ENCODE measurements around the gene EEF1AKMT3. TPM values are rescaled to one million over a fixed set of nuclear protein-coding genes. Genes with fewer than 3 reads are reported as not detected.
A peak's percentile ranks its signal among the peaks of the same experiment; 100 is the strongest.

EEF1AKMT3 gene
- polyA plus RNA-seq, 6 donors from 2014 or later: 0.09 to 0.53 (median 0.47) TPM; not detected in 2

DNA sequence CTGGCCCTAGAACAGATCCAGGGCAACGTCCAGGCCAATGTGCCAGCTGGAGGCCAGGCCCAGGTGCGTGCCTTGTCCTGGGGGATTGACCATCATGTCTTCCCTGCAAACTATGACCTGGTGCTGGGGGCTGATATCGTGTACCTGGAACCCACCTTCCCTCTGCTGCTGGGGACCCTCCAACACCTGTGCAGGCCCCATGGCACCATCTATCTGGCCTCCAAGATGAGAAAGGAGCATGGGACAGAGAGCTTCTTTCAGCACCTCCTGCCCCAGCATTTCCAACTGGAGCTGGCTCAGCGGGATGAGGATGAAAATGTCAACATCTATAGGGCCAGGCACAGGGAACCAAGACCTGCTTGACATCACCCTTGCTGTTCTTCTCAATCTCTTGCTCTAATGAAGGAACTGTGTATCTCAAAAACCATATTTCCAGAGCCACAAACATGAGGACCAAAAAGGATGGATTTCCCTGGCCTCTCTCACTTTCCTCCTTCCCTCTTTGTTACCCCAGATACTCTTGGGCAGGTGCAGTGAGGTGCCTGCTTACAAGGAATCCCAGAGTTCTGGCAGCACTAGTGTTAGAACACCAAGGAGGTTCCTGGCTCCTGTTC lies 8.0 kb downstream of the EEF1AKMT3 start:
- H3K4me1 Mint-ChIP-seq: peaks cover 16 to 26% (median 21%) of the 10 kb centered on the region in 3 donors
- peak overlapping the region in 1 of 6 donors; percentile 70 for H3K27ac Mint-ChIP-seq
- no peaks in the 10 kb centered on the region for H3K36me3 Mint-ChIP-seq
- ATAC-seq (ENCODE audit: low read depth in 2 of 2): no peak
- no peak overlapping the region for H3K4me3 Mint-ChIP-seq
- DNase-seq: no peak
- H3K9me3 Mint-ChIP-seq: no peaks in the 10 kb centered on the region
- H3K27me3 Mint-ChIP-seq: no peaks in the 10 kb centered on the region

DNA sequence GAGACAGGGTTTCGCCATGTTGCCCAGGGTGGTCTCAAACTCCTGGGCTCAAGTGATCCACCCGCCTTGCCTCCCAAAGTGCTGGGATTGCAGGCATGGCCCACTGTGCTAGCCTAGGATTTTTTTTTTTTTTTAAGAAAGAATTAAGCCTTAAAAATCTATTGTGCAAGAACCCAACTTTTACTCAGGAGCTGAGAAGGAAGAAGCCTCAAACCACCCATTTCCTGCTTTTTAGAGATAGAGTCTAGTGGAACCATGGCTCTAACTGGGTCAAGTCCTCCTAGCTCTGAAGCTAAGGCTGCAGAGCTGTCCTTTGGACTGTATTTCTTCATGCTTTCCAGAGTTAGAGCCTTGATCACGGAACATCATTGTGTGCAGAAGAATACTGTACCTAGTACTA lies 8.8 kb downstream of the EEF1AKMT3 start:
- Mint-ChIP-seq H3K9me3 (no peaks in the 10 kb centered on the region), H3K4me1 (peaks cover 16 to 27% (median 21%) of the 10 kb centered on the region in 3 donors), H3K27me3 (no peaks in the 10 kb centered on the region), H3K4me3 (peak overlapping the region in 1 of 8 donors; percentile 100), H3K36me3 (no peaks in the 10 kb centered on the region), H3K27ac (peak overlapping the region in 1 of 6 donors; percentile 96)
- DNase-seq (no peak), ATAC-seq (ENCODE audit: low read depth in 2 of 2) (no peak)

DNA sequence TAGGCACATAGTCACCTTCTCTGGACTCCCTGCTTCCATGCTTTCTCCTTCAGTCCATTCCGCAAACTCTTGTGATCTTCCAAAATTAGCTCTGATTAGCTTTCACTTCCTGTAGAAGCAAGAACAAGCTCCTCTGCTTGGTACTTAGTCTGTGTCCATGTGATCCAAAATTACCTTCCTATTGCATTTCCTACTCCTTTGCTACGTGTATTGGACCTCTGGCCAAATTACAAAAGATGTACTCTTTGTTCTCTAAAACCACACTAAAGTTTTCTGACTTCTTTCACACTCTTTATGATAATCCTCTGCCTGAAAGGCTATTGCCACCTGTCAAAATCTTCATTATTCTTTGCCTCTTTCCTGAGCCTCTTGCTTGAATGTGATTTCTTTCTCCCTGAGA lies 9.4 kb downstream of the EEF1AKMT3 start:
- ATAC-seq (ENCODE audit: low read depth in 2 of 2): no peak

DNA sequence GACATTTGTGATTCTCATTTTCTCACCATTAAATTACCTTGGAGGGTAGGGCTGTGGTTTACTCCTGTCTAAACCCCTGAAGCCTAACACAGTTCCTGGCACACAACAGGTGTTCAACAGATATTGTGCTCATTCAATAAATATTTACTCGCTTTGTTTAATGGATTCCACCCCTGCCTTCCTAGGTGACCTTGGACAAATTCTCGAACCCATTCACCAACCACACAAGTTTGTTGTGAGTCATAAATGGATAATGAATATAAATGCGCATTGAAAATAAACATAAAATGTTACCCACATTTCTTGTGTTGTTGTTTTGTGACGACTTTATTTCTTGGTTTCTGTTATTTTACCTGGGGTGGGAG lies 9.8 kb downstream of the EEF1AKMT3 start:
- Mint-ChIP-seq H3K4me1 (peaks cover 16 to 32% (median 21%) of the 10 kb centered on the region in 3 donors), H3K27ac (peak overlapping the region in 5 of 6 donors; percentile 96 to 99 (median 97)), H3K4me3 (peak overlapping the region in 7 of 8 donors; percentile 92 to 100 (median 100)), H3K36me3 (no peaks in the 10 kb centered on the region), H3K27me3 (no peaks in the 10 kb centered on the region), H3K9me3 (no peaks in the 10 kb centered on the region)
- DNase-seq (no peak), ATAC-seq (ENCODE audit: low read depth in 2 of 2) (no peak)

More for the DNA sequence above, 9.4 kb downstream of the EEF1AKMT3 start:
- Mint-ChIP-seq H3K36me3 (no peaks in the 10 kb centered on the region), H3K27me3 (no peaks in the 10 kb centered on the region), H3K27ac (peak overlapping the region in 3 of 6 donors; percentile 1 to 96 (median 8)), H3K9me3 (no peaks in the 10 kb centered on the region), H3K4me1 (peaks cover 16 to 32% (median 21%) of the 10 kb centered on the region in 3 donors), H3K4me3 (peak overlapping the region in 1 of 8 donors; percentile 100)
- no peak for DNase-seq

DNA sequence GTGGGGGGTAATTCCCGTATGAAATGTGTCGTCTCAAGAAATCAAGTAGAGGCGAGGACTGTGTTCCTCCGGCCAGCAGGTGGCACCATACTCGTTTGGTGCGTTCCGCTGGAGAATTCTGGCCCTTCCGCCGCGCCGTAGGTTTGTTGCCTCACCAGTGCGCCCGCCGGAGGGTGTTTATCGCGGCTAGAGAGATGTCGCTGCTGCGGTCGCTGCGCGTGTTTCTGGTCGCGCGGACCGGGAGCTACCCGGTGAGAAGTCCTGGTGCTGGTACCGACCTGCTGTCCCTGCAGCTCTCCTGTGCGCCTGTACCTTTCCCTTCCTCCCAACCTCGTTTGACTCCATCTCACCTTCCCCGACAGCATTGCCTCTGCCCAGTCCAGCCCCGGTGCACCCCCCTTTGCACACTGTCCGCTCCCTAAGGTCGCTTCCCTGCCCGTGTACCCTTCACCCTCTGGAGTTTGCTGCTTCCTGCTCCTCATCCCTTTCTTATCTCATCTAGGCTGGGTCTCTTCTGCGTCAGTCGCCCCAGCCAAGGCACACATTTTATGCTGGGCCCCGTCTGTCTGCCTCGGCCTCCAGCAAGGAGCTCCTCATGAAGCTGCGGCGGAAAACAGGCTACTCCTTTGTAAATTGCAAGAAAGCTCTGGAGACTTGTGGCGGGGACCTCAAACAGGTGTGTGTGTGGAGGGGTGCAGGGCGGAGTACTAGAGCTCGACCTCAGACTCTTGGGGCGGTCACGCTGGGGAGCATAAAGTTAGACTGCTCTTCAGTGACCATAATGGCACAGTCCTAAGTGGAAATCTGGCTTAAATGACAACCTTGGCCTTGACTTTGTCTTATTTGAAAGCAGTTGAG lies 10.4 kb downstream of the EEF1AKMT3 start, which contains the start of gene TSFM:
Gene TSFM, plus strand, starts transcription at position 180 of the 858 bp plus-strand sequence. Its CDS starts 15 bp downstream, at position 195.
- ATAC-seq (ENCODE audit: low read depth in 2 of 2) (peak; percentile 87 to 95), DNase-seq (peak; percentile 93)
- H3K9me3 Mint-ChIP-seq: no peaks in the 10 kb centered on the region
- H3K4me1 Mint-ChIP-seq: peaks cover 16 to 32% (median 21%) of the 10 kb centered on the region in 3 donors
- H3K4me3 Mint-ChIP-seq: peak within 1 kb of the TSS; percentile 92 to 100 (median 100)
- no peaks in the 10 kb centered on the region for H3K36me3 Mint-ChIP-seq
- no peaks in the 10 kb centered on the region for H3K27me3 Mint-ChIP-seq
- peak within 1 kb of the TSS; percentile 96 to 99 (median 96) for H3K27ac Mint-ChIP-seq

DNA sequence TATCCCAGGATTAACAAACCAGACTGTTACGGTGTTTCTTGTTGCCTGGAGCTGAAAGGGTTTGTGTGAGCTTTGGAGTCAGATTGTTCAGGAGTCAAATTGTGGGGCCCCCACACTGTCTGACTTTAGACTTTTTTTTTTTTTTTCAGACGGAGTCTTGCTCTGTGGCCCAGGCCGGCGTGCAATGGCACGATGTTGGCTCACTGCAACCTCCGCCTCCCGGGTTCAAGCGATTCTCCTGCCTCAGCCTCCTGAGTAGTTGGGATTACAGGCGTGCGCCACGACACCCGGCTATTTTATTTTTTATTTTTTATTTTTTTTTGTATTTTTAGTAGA lies 11.0 kb downstream of the EEF1AKMT3 start:
- DNase-seq (no peak), ATAC-seq (ENCODE audit: low read depth in 2 of 2) (no peak)
- H3K4me1 Mint-ChIP-seq: peaks cover 16 to 32% (median 21%) of the 10 kb centered on the region in 3 donors
- no peaks in the 10 kb centered on the region for H3K9me3 Mint-ChIP-seq
- H3K4me3 Mint-ChIP-seq: peak overlapping the region; percentile 92 to 100 (median 100)
- peak overlapping the region in 2 of 6 donors; percentile 96 to 97 for H3K27ac Mint-ChIP-seq
- no peaks in the 10 kb centered on the region for H3K36me3 Mint-ChIP-seq
- H3K27me3 Mint-ChIP-seq: no peaks in the 10 kb centered on the region

DNA sequence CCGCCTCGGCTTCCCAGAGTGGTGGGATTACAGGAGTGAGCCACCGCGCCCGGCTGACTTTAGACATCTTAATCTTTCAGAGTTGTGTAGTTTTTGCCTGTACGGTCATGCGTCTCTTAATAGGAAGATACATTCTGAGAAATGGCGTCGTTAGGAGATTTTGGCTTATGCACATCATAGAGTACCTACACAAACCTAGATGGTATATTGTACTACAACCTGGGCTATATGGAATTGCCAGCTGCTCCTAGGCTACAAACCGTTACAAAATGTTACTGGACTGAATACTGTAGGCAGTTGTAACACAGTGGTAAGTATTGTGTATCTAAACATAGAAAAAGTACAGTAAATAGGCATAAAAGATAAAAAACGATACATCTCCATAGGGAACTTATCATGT lies 11.4 kb downstream of the EEF1AKMT3 start:
- DNase-seq (no peak), ATAC-seq (ENCODE audit: low read depth in 2 of 2) (no peak)
- Mint-ChIP-seq H3K4me3 (peak overlapping the region; percentile 64 to 100 (median 87)), H3K4me1 (peaks cover 16 to 32% (median 21%) of the 10 kb centered on the region in 3 donors), H3K27ac (peak overlapping the region in 3 of 6 donors; percentile 15 to 66 (median 52)), H3K36me3 (no peaks in the 10 kb centered on the region), H3K27me3 (no peaks in the 10 kb centered on the region), H3K9me3 (no peaks in the 10 kb centered on the region)

DNA sequence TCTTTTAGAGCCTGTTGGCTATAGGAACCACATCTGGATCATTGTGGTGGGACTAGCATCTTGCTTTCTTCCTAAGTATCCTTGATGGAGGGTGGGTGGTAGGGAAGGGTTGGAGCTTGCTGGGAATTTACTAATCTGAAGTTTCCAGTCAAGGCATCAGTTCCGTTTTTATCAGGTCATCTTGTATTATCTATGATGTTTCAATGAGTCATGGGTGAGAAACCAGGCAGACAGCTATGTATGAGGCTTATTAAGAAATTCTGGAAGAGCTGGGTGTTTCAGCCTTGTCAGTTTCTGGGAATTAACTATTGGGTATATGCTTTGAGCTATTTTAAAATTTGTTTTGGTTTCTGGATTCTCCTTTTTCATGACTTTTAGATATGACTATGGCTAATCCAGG lies 21.5 kb downstream of the EEF1AKMT3 start:
- no peak for DNase-seq
- Mint-ChIP-seq H3K4me3 (no peak overlapping the region), H3K27me3 (no peaks in the 10 kb centered on the region), H3K4me1 (peaks cover 0 to 3% (median 0%) of the 10 kb centered on the region in 3 donors), H3K27ac (peak overlapping the region in 1 of 6 donors; percentile 28), H3K36me3 (peaks cover 15 to 18% of the 10 kb centered on the region in 2 donors), H3K9me3 (no peaks in the 10 kb centered on the region)
- ATAC-seq (ENCODE audit: low read depth in 2 of 2): no peak

DNA sequence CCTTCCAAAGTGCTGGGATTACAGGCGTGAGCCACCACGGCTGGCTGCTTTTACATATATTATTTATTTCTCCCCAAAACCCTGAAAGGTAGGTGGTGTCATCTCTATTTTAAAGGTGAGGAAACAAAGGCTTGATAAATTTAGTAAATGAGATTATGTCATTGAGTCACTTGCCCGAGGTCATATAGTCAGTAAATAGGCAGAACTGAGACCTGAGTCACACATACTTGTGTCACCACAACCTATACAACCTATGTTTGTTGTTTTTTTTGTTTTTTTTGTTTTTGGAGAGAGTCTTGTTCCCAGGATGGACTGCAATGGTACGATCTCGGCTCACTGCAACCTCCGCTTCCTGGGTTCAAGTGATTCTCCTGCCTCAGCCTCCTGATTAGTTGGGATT lies 22.9 kb downstream of the EEF1AKMT3 start:
- ATAC-seq (ENCODE audit: low read depth in 2 of 2): no peak
- Mint-ChIP-seq H3K4me1 (peaks cover 0 to 3% (median 0%) of the 10 kb centered on the region in 3 donors), H3K36me3 (peaks cover 15 to 23% of the 10 kb centered on the region in 2 donors), H3K4me3 (no peak overlapping the region), H3K27ac (no peak overlapping the region), H3K9me3 (no peaks in the 10 kb centered on the region), H3K27me3 (no peaks in the 10 kb centered on the region)
- DNase-seq: no peak

DNA sequence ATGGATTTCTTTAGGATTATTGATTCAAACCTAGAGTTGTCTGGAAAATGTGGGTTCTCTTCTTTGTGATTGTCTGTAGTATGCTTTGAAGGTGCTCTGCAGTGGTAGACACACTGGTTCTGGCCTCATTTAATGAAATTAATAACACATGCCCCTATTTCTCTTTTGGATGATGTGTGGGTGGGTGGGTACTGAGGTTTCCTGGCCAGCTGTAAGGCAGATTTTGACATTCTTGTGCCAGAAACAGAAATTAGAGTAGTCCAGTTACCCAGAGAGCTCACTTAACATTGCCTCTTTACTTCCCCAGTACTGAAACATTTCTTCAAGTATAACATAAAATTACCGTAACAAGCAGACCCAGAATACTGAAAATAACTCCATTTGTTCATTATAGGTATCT lies 24.6 kb downstream of the EEF1AKMT3 start:
- H3K27me3 Mint-ChIP-seq: no peaks in the 10 kb centered on the region
- no peak overlapping the region for H3K4me3 Mint-ChIP-seq
- DNase-seq (no peak), ATAC-seq (ENCODE audit: low read depth in 2 of 2) (no peak)
- H3K4me1 Mint-ChIP-seq: peaks cover 0 to 3% (median 0%) of the 10 kb centered on the region in 3 donors
- H3K27ac Mint-ChIP-seq: no peak overlapping the region
- H3K36me3 Mint-ChIP-seq: peaks cover 11 to 23% of the 10 kb centered on the region in 2 donors
- H3K9me3 Mint-ChIP-seq: no peaks in the 10 kb centered on the region

DNA sequence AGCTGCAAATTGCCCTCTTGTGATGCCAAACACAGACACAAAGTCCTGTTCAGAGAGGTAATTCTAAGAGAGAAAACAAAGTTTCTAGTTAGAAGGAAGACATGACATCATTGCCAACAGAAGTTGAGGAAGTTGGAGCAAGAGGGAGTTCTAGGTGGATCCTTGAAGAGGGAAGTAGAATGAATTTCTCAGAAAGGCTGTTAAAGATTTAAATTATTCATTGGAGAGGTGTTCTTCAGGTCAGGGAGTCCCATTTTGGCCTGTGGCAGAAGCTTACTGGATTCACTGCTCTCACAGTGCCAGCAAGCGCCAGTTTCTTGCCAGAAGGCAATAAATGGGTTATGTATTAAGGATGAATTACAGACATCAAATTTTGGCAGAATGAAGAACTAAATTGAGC lies 25.5 kb downstream of the EEF1AKMT3 start:
- no peaks in the 10 kb centered on the region for H3K9me3 Mint-ChIP-seq
- H3K36me3 Mint-ChIP-seq: peaks cover 13 to 19% of the 10 kb centered on the region in 2 donors
- ATAC-seq (ENCODE audit: low read depth in 2 of 2) (no peak), DNase-seq (no peak)
- peaks cover 0 to 3% (median 0%) of the 10 kb centered on the region in 3 donors for H3K4me1 Mint-ChIP-seq
- H3K27me3 Mint-ChIP-seq: no peaks in the 10 kb centered on the region
- no peak overlapping the region for H3K4me3 Mint-ChIP-seq
- peak overlapping the region in 3 of 6 donors; percentile 12 to 70 (median 13) for H3K27ac Mint-ChIP-seq

DNA sequence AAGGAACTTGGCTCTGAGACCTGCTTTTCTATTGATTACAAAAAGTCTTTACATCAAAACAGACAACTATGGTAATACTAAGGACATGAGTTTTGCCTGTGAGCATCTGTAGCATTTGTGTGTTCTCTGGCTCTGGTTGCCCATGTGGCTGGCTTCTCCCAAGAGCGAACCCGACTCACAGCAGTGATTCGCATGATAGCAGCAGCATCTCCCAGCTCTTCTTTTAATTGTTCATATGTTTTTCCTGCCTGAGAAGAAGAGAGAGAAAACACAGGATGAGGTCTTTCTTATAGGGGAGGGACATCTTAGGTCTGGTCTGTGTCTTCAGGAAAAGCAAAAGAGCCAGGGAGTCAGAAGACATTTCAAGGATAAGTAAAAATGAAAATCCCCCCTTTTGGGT lies 28.6 kb downstream of the EEF1AKMT3 start:
- Mint-ChIP-seq H3K4me3 (no peak overlapping the region), H3K4me1 (peaks cover 0 to 1% (median 0%) of the 10 kb centered on the region in 3 donors), H3K27me3 (no peaks in the 10 kb centered on the region), H3K36me3 (peaks cover 10% of the 10 kb centered on the region in 2 donors), H3K9me3 (no peaks in the 10 kb centered on the region), H3K27ac (peak overlapping the region in 1 of 6 donors; percentile 52)
- ATAC-seq (ENCODE audit: low read depth in 2 of 2) (no peak), DNase-seq (no peak)

DNA sequence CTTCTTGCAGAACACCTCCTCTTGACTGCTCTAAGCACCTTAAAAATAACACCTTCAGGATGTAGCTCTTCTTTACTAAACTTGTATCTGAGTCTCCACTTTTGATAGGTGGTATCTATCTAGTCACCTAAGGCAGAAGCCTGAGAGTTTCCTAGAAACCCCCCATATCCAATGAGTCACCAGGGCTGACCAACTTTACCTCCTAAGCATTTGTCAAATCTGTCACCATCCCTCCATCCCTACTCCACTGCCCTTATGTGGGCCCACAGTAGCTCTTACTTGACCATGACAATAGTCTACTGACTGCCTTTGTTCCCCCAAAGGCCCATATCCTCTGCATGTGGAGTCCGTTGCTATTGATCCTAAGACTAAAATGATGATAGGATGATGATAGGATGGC lies 30.2 kb downstream of the EEF1AKMT3 start:
- H3K4me1 Mint-ChIP-seq: no peaks in the 10 kb centered on the region
- no peaks in the 10 kb centered on the region for H3K27me3 Mint-ChIP-seq
- no peak overlapping the region for H3K4me3 Mint-ChIP-seq
- H3K9me3 Mint-ChIP-seq: no peaks in the 10 kb centered on the region
- H3K36me3 Mint-ChIP-seq: peaks cover 5% of the 10 kb centered on the region in 2 donors
- no peak for ATAC-seq (ENCODE audit: low read depth in 2 of 2)
- peak overlapping the region in 4 of 6 donors; percentile 11 to 67 (median 52) for H3K27ac Mint-ChIP-seq
- DNase-seq: no peak

Measured in naive B cell (primary cell).